Glutamatergic neuron (in vitro differentiated cells): ENCODE measurements around the gene POLR2I. TPM values are rescaled to one million over a fixed set of nuclear protein-coding genes. Genes with fewer than 3 reads are reported as not detected.

ENCODE experiments used
- DNase-seq: peaks from one replicate; pipeline ENCODE4 v3.0.0; 2022
- H3K27ac Mint-ChIP-seq: one replicate; pipeline ENCODE4 v1.8.0; 2020; ENCODE audit warnings: mild to moderate bottlenecking, mixed read lengths, inconsistent platforms; ENCODE audit not compliant: unreplicated experiment
- H3K27me3 Mint-ChIP-seq: one replicate; pipeline ENCODE4 v1.8.0; 2020; ENCODE audit warnings: mild to moderate bottlenecking, moderate library complexity, mixed read lengths, inconsistent platforms; ENCODE audit not compliant: unreplicated experiment
- H3K36me3 Mint-ChIP-seq: one replicate; pipeline ENCODE4 v1.8.0; 2020; ENCODE audit warnings: mild to moderate bottlenecking, mixed read lengths, inconsistent platforms; ENCODE audit not compliant: unreplicated experiment
- H3K4me1 Mint-ChIP-seq: one replicate; pipeline ENCODE4 v1.8.0; 2020; ENCODE audit warnings: mild to moderate bottlenecking, low read depth, mixed read lengths, inconsistent platforms; ENCODE audit not compliant: unreplicated experiment
- H3K4me3 Mint-ChIP-seq: one replicate; pipeline ENCODE4 v1.8.0; 2020; ENCODE audit warnings: mild to moderate bottlenecking, mixed read lengths, inconsistent platforms; ENCODE audit not compliant: unreplicated experiment
- H3K9me3 Mint-ChIP-seq: one replicate; pipeline ENCODE4 v1.8.0; 2020; ENCODE audit warnings: mild to moderate bottlenecking, moderate library complexity, mixed read lengths, inconsistent platforms; ENCODE audit not compliant: unreplicated experiment
- CTCF ChIP-seq: fragments of 200-600 bp; sonication (generic); IDR thresholded peaks from one replicate; pipeline ENCODE4 v1.5.0; 2021; ENCODE audit not compliant: partially characterized antibody, unreplicated experiment
- total RNA-seq: library from RNA; stranded (reverse); fragmentation: NEBNext Ultra II Directional; extraction: Animal tissue kit (Norgen Biotek cat#: 25700); gene quantifications from one replicate; pipeline ENCODE4 v1.2.1, GENCODE V29; 2021; ENCODE audit not compliant: unreplicated experiment

POLR2I gene
- total RNA-seq, 1 donor from 2014 or later: 79.2 TPM

- Mint-ChIP-seq H3K4me1 (no peaks in the 10 kb centered on the region), H3K9me3 (peaks cover 6% of the 10 kb centered on the region), H3K4me3 (no peak overlapping the region), H3K27me3 (peaks cover 5% of the 10 kb centered on the region), H3K36me3 (no peaks in the 10 kb centered on the region), H3K27ac (no peak overlapping the region)
- DNase-seq: no peak
- no peak for TF ChIP-seq CTCF
Observed at GRCh38 chr19:36101550-36102327, 12.9 kb downstream of the POLR2I start.

- H3K27me3 Mint-ChIP-seq: peaks cover 5% of the 10 kb centered on the region
- no peak for TF ChIP-seq CTCF
- H3K9me3 Mint-ChIP-seq: peaks cover 6% of the 10 kb centered on the region
- H3K36me3 Mint-ChIP-seq: no peaks in the 10 kb centered on the region
- H3K4me1 Mint-ChIP-seq: no peaks in the 10 kb centered on the region
- no peak for DNase-seq
- H3K27ac Mint-ChIP-seq: no peak overlapping the region
- no peak overlapping the region for H3K4me3 Mint-ChIP-seq
Observed at GRCh38 chr19:36100476-36100875, 14.2 kb downstream of the POLR2I start.

GRCh38 chr19:36099166-36099785 is 15.4 kb downstream of the POLR2I start:
- no peak for DNase-seq
- Mint-ChIP-seq H3K9me3 (peaks cover 6% of the 10 kb centered on the region), H3K27me3 (peaks cover 5% of the 10 kb centered on the region), H3K4me3 (no peak overlapping the region), H3K4me1 (no peaks in the 10 kb centered on the region), H3K36me3 (no peaks in the 10 kb centered on the region), H3K27ac (no peak overlapping the region)
- TF ChIP-seq CTCF: no peak

GRCh38 chr19:36097036-36097435 is 17.6 kb downstream of the POLR2I start:
- H3K27me3 Mint-ChIP-seq: peaks cover 2% of the 10 kb centered on the region
- peaks cover 2% of the 10 kb centered on the region for H3K9me3 Mint-ChIP-seq
- no peak overlapping the region for H3K27ac Mint-ChIP-seq
- no peak overlapping the region for H3K4me3 Mint-ChIP-seq
- no peak for DNase-seq
- TF ChIP-seq CTCF: no peak
- no peaks in the 10 kb centered on the region for H3K4me1 Mint-ChIP-seq
- H3K36me3 Mint-ChIP-seq: no peaks in the 10 kb centered on the region

- H3K27ac Mint-ChIP-seq: no peak overlapping the region
- peaks cover 2% of the 10 kb centered on the region for H3K27me3 Mint-ChIP-seq
- H3K4me3 Mint-ChIP-seq: no peak overlapping the region
- TF ChIP-seq CTCF: no peak
- peaks cover 2% of the 10 kb centered on the region for H3K9me3 Mint-ChIP-seq
- peaks cover 3% of the 10 kb centered on the region for H3K4me1 Mint-ChIP-seq
- H3K36me3 Mint-ChIP-seq: no peaks in the 10 kb centered on the region
- no peak for DNase-seq
Observed at GRCh38 chr19:36093687-36094086, 21.0 kb downstream of the POLR2I start.
